ENCODE measurements around the gene KDM4E. TPM values are rescaled to one million over a fixed set of nuclear protein-coding genes. Genes with fewer than 3 reads are reported as not detected.

Gene KDM4E
- total RNA-seq, 1 donor from 2014 or later, result not detected

DNA sequence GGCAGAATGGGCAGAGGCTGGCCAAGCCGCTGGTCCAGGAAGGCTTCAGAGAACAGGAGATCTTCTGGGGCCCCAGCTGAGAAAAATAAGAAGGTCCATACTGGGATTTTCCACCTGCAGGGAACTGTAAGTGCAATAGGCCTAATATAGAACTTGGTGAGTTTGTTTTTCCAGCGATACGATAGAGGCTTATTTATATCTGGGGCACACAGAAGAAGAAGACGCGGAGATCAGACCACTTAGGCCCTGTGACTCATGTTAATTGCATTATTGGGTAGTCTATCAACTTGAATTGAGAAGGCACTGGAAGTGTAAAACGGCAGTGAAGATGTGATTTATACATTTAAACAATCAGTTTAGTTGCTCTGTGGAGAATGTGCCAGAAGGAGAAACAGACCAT is 34.0 kb downstream of the KDM4E start:
- no peaks in the 10 kb centered on the region for H3K36me3 Mint-ChIP-seq (ENCODE audit: low read depth)
- no peak overlapping the region for H3K27ac Mint-ChIP-seq (ENCODE audit: unreplicated experiment)
- no peak for DNase-seq (ENCODE audit: low read depth, low spot score)
- TF ChIP-seq, protein P1, sequence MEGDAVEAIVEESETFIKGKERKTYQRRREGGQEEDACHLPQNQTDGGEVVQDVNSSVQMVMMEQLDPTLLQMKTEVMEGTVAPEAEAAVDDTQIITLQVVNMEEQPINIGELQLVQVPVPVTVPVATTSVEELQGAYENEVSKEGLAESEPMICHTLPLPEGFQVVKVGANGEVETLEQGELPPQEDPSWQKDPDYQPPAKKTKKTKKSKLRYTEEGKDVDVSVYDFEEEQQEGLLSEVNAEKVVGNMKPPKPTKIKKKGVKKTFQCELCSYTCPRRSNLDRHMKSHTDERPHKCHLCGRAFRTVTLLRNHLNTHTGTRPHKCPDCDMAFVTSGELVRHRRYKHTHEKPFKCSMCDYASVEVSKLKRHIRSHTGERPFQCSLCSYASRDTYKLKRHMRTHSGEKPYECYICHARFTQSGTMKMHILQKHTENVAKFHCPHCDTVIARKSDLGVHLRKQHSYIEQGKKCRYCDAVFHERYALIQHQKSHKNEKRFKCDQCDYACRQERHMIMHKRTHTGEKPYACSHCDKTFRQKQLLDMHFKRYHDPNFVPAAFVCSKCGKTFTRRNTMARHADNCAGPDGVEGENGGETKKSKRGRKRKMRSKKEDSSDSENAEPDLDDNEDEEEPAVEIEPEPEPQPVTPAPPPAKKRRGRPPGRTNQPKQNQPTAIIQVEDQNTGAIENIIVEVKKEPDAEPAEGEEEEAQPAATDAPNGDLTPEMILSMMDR (conservative IDR thresholded peaks at IDR 0.05), result no peak
- H3K4me3 Mint-ChIP-seq, result no peak overlapping the region
- H3K9me3 Mint-ChIP-seq, result no peaks in the 10 kb centered on the region
- peaks cover 1% of the 10 kb centered on the region for H3K4me1 Mint-ChIP-seq
- no peaks in the 10 kb centered on the region for H3K27me3 Mint-ChIP-seq (ENCODE audit: low read depth)

DNA sequence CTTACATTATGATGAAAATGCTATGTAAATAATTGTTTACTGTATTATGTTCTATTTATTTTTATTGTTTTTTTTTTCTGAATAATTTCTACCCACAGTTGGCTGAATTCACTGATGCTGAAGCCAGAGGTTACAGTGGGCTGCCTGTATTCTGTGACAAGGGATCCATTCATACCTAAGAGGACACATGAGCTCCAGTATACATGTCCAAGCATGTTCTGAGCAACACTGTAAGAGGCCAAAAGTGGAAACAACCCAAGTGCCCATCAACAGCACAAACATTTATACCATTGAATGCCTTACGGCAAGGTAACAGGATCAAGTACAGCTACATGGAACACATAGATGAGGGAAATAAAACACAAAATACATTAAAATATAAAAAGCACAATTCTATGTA is 40.3 kb downstream of the KDM4E start:
- H3K27ac Mint-ChIP-seq (ENCODE audit: unreplicated experiment), result no peak overlapping the region
- peak overlapping the region; percentile 75 for H3K4me3 Mint-ChIP-seq
- no peaks in the 10 kb centered on the region for H3K27me3 Mint-ChIP-seq (ENCODE audit: low read depth)
- TF ChIP-seq, protein P1 (conservative IDR thresholded peaks at IDR 0.05), result no peak
- peaks cover 3% of the 10 kb centered on the region for H3K36me3 Mint-ChIP-seq (ENCODE audit: low read depth)
- peaks cover 31% of the 10 kb centered on the region for H3K4me1 Mint-ChIP-seq
- no peak for DNase-seq (ENCODE audit: low read depth, low spot score)
- no peaks in the 10 kb centered on the region for H3K9me3 Mint-ChIP-seq

DNA sequence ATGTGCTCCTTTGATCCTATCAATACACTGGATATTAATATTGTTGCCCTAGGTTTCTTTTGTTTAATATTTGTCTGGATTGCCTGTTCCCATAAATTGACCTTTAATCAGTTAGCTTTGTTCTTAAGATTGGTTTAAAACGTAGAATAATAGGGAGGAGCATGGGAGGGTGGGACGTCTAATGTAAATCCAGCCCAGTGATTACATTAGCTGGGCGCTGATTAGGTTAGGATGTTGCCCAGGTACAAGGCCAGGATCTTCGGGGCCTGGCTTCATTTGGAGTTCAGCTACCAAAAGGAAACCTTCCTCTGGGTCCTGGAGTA is 41.6 kb downstream of the KDM4E start, which contains the start of gene SRSF8:
Gene SRSF8 (plus strand): TSS at position 204 of the 323 bp plus-strand sequence. CDS start 308 bp downstream, outside the sequence.
- Mint-ChIP-seq H3K27ac (ENCODE audit: unreplicated experiment) (peak within 1 kb of the TSS; percentile 98), H3K36me3 (ENCODE audit: low read depth) (peaks cover 8% of the 10 kb centered on the region)
- no peak for DNase-seq (ENCODE audit: low read depth, low spot score)

DNA sequence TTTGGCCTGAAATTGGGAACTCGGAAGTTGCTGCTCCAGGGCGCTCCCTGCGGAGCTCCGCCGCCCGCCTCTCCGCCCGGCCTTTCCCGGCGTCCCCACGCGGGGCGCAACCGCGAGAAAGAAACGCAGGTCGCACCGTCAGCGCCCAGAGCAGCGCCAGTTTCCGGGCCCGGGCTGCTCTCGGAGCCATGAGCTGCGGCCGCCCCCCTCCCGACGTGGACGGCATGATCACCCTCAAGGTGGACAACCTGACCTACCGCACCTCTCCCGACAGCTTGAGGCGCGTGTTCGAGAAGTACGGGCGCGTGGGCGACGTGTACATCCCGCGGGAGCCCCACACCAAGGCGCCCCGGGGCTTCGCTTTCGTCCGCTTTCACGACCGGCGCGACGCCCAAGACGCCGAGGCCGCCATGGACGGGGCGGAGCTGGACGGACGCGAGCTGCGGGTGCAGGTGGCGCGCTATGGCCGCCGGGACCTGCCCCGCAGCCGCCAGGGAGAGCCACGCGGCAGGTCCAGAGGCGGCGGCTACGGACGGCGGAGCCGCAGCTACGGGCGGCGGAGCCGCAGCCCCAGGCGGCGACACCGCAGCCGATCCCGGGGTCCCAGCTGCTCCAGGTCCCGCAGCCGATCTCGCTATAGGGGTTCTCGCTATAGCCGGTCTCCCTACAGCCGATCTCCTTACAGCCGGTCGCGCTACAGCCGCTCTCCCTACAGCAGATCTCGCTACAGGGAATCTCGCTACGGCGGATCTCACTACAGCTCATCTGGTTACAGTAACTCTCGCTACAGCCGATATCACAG is 42.2 kb downstream of the KDM4E start:
- TF ChIP-seq, protein P1 (conservative IDR thresholded peaks at IDR 0.05), result peak; percentile 67
- no peaks in the 10 kb centered on the region for H3K9me3 Mint-ChIP-seq
- peaks cover 8% of the 10 kb centered on the region for H3K36me3 Mint-ChIP-seq (ENCODE audit: low read depth)
- peaks cover 37% of the 10 kb centered on the region for H3K4me1 Mint-ChIP-seq
- H3K4me3 Mint-ChIP-seq, result peak overlapping the region; percentile 98
- peak overlapping the region; percentile 98 for H3K27ac Mint-ChIP-seq (ENCODE audit: unreplicated experiment)
- peak; percentile 73 for DNase-seq (ENCODE audit: low read depth, low spot score)
- H3K27me3 Mint-ChIP-seq (ENCODE audit: low read depth), result no peaks in the 10 kb centered on the region

More for the DNA sequence above, 41.6 kb downstream of the KDM4E start, which contains the start of gene SRSF8:
- Mint-ChIP-seq H3K4me1 (peaks cover 37% of the 10 kb centered on the region), H3K9me3 (no peaks in the 10 kb centered on the region), H3K27me3 (ENCODE audit: low read depth) (no peaks in the 10 kb centered on the region), H3K4me3 (peak within 1 kb of the TSS; percentile 98)
- TF ChIP-seq, protein P1 (conservative IDR thresholded peaks at IDR 0.05), result no peak

DNA sequence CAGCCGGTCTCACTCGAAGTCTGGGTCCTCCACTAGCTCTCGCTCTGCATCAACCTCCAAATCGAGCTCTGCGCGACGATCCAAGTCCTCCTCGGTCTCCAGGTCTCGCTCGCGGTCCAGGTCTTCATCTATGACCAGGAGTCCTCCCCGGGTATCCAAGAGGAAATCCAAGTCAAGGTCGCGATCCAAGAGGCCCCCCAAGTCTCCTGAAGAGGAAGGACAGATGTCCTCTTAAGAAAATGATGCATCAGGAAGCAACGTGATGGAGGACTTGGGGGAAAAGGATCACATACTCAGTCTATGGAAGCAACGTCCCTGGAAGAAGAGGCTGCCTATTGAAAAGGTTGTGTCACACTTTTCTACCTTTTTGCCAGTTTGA is 42.8 kb downstream of the KDM4E start:
- peaks cover 8% of the 10 kb centered on the region for H3K36me3 Mint-ChIP-seq (ENCODE audit: low read depth)
- peak overlapping the region; percentile 98 for H3K4me3 Mint-ChIP-seq
- DNase-seq (ENCODE audit: low read depth, low spot score), result no peak

More for the DNA sequence above, 42.8 kb downstream of the KDM4E start:
- Mint-ChIP-seq H3K27me3 (ENCODE audit: low read depth) (no peaks in the 10 kb centered on the region), H3K9me3 (no peaks in the 10 kb centered on the region), H3K27ac (ENCODE audit: unreplicated experiment) (peak overlapping the region; percentile 98), H3K4me1 (peaks cover 37% of the 10 kb centered on the region)
- TF ChIP-seq, protein P1 (conservative IDR thresholded peaks at IDR 0.05), result no peak
